CD4-positive, CD25-positive, alpha-beta regulatory T cell (primary cell): Measurements from ENCODE around the gene FGF8. TPM values are rescaled to one million over a fixed set of nuclear protein-coding genes. Genes with fewer than 3 reads are reported as not detected.

ENCODE experiments used
- ATAC-seq, 2 donors: fragments of 150-1000 bp; cut with Tn5 transposase; one replicate each; pipeline ENCODE4 v1.10.0; 2021; ENCODE audit warnings: low read depth in 2 of 2, moderate number of reproducible peaks in 2 of 2, moderate library complexity in 1 of 2
- DNase-seq, 3 donors: peaks; one replicate each; pipeline versions ENCODE4 v3.0.0 to v3.0.0-alpha.2; 2012 to 2022; ENCODE audit warnings: mixed read lengths in 1 of 3
- H3K27ac ChIP-seq: one replicate; pipeline ENCODE4 v1.7.0; 2013; ENCODE audit warnings: mild to moderate bottlenecking, low read length; ENCODE audit not compliant: insufficient read depth, poor library complexity, severe bottlenecking
- H3K27me3 ChIP-seq: one replicate; pipeline ENCODE4 v1.7.0; 2013; ENCODE audit warnings: low read length; ENCODE audit not compliant: control insufficient read depth, insufficient read depth
- H3K36me3 ChIP-seq: one replicate; pipeline ENCODE4 v1.7.0; 2013; ENCODE audit warnings: mild to moderate bottlenecking, low read length, moderate library complexity; ENCODE audit not compliant: control insufficient read depth, insufficient read depth
- H3K4me1 ChIP-seq: 2 replicates; pipeline ENCODE4 v1.7.0; 2013; ENCODE audit warnings: mild to moderate bottlenecking, low read length; ENCODE audit not compliant: insufficient read depth, control insufficient read depth, poor library complexity, severe bottlenecking
- H3K4me3 ChIP-seq: one replicate; pipeline ENCODE4 v1.7.0; 2013; ENCODE audit warnings: low read depth, mild to moderate bottlenecking, low read length, moderate library complexity
- H3K9me3 ChIP-seq, 2 experiments: 1 replicate in 1 of 2; 2 replicates in 1 of 2; pipeline ENCODE4 v1.7.0; 2013; ENCODE audit warnings: low read length in 2 of 2, mild to moderate bottlenecking in 1 of 2, moderate library complexity in 1 of 2; ENCODE audit not compliant: control insufficient read depth in 2 of 2
- H3K27ac Mint-ChIP-seq, 3 donors: one replicate each; pipeline ENCODE4 v1.8.0; 2020 to 2022; ENCODE audit warnings: mild to moderate bottlenecking in 3 of 3, mixed read lengths in 3 of 3, moderate library complexity in 2 of 3
- H3K27me3 Mint-ChIP-seq: one replicate; pipeline ENCODE4 v1.8.0; 2022; ENCODE audit warnings: mild to moderate bottlenecking, mixed read lengths
- H3K36me3 Mint-ChIP-seq: one replicate; pipeline ENCODE4 v1.8.0; 2020; ENCODE audit warnings: mixed read lengths
- H3K4me1 Mint-ChIP-seq, 4 donors: one replicate each; pipeline ENCODE4 v1.8.0; 2020 to 2022; ENCODE audit warnings: mixed read lengths in 4 of 4, mild to moderate bottlenecking in 1 of 4
- H3K4me3 Mint-ChIP-seq, 4 donors: one replicate each; pipeline ENCODE4 v1.8.0; 2020 to 2022; ENCODE audit warnings: mild to moderate bottlenecking in 4 of 4, mixed read lengths in 4 of 4, moderate library complexity in 3 of 4
- H3K9me3 Mint-ChIP-seq, 7 donors: one replicate each; pipeline ENCODE4 v1.8.0; 2020 to 2022; ENCODE audit warnings: mixed read lengths in 7 of 7, mild to moderate bottlenecking in 3 of 7, moderate library complexity in 2 of 7
- polyA plus RNA-seq, 4 donors: library from polyadenylated mRNA; unstranded; fragments of 300-500 nt; fragmentation: Illumina TruSeq; gene quantifications; one replicate each; pipeline ENCODE4 v1.2.3, GENCODE V29; 2021
- total RNA-seq: library from RNA; stranded (reverse); gene quantifications from one replicate; pipeline ENCODE4 v1.2.3, GENCODE V29; 2022

The FGF8 gene
- total and polyA plus RNA-seq, 5 donors from 2014 or later, result not detected

DNA sequence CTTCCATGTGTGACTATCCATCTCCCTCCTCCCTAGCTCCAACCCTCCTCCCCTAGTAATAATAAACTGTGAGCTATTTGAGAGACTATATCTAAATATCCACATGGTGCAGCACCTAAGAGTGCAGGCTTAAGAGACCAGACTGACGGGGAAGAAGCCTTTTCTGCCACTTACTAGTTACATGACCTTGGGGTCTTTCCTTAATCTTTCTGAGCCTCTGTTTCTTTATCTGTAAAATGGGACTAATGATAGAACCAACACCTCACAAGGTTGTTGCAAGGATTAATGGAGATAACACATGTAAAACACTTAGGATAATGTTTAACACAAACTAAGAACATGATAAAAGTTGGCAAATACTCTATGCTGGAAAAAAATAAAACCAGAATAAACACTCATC lies 43.8 kb downstream of the FGF8 start:
- Histone ChIP-seq H3K36me3 (no peaks in the 10 kb centered on the region), H3K9me3 (no peaks in the 10 kb centered on the region), H3K27me3 (peaks cover 9% of the 10 kb centered on the region), H3K4me1 (no peaks in the 10 kb centered on the region), H3K4me3 (no peak overlapping the region), H3K27ac (no peak overlapping the region)
- ATAC-seq (no peak), DNase-seq (no peak)
- Mint-ChIP-seq H3K4me1 (no peaks in the 10 kb centered on the region), H3K27ac (no peak overlapping the region), H3K27me3 (peaks cover 41% of the 10 kb centered on the region), H3K36me3 (no peaks in the 10 kb centered on the region), H3K9me3 (no peaks in the 10 kb centered on the region), H3K4me3 (no peak overlapping the region)

DNA sequence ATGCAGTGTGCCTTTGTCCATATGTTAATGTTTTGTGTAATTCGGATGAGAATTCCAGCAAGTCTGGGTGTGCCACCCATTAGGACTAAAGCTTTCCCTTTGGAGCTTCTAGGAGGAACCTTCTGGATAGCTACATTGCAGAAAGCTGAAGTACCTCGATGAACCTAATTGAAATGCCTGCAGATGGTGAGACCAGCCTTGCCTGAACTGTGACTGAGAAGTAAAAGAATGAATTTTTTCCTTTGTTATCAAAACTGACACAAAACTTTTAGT lies 49.9 kb downstream of the FGF8 start:
- Mint-ChIP-seq H3K4me3 (no peak overlapping the region), H3K9me3 (no peaks in the 10 kb centered on the region), H3K27me3 (peaks cover 11% of the 10 kb centered on the region), H3K27ac (no peak overlapping the region), H3K4me1 (no peaks in the 10 kb centered on the region), H3K36me3 (no peaks in the 10 kb centered on the region)
- Histone ChIP-seq H3K27me3 (no peaks in the 10 kb centered on the region), H3K9me3 (no peaks in the 10 kb centered on the region), H3K4me3 (no peak overlapping the region), H3K36me3 (no peaks in the 10 kb centered on the region), H3K4me1 (no peaks in the 10 kb centered on the region), H3K27ac (no peak overlapping the region)
- DNase-seq (no peak), ATAC-seq (no peak)

DNA sequence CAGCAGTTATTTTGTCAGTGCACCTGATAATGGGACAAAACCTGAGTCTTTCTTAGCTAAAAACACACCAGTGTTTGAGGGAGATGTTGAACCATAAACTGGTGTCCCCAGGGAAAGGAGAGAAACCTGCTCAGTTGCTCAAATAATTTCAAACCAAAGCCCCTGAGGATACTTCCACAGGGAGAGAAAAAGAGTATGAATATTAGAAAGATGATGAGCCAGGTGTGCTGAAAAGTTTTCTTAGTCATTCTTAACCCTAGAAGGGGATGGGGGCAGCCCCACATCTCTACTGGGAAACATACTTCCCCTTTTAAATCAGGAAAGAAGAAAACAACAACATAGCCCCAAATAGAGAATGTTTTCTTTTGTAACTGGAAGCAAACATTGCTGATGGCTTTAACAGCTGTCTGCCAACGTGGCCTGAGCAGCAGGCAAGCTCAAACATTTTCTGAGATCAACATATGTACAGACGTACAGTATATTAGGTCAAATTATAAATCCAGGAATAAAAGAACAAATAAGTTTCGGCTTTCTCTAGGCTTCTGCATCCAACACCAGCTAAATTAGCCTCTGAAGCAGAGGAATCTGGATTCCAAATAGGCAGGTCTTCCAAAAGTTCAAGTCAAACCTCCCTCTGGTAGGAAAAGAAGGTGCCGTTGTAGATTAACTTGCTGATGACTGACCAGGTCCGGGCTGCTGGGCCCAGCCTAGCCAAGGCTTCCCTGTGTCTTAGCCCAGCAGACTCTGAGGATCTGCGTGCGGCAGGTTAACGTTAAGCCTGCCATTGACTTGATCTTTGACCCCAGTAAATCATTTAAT lies 50.4 kb downstream of the FGF8 start:
- no peaks in the 10 kb centered on the region for H3K36me3 Mint-ChIP-seq
- H3K27me3 Mint-ChIP-seq, result peaks cover 14% of the 10 kb centered on the region
- H3K4me3 ChIP-seq, result no peak overlapping the region
- no peaks in the 10 kb centered on the region for H3K36me3 ChIP-seq
- no peak for ATAC-seq
- H3K4me1 ChIP-seq, result no peaks in the 10 kb centered on the region
- H3K4me3 Mint-ChIP-seq, result no peak overlapping the region
- peak overlapping the region in 1 of 3 donors; percentile 2 for H3K27ac Mint-ChIP-seq
- no peaks in the 10 kb centered on the region for H3K9me3 Mint-ChIP-seq
- no peaks in the 10 kb centered on the region for H3K4me1 Mint-ChIP-seq
- H3K27me3 ChIP-seq, result no peaks in the 10 kb centered on the region
- no peak overlapping the region for H3K27ac ChIP-seq
- H3K9me3 ChIP-seq, result no peaks in the 10 kb centered on the region
- no peak for DNase-seq

DNA sequence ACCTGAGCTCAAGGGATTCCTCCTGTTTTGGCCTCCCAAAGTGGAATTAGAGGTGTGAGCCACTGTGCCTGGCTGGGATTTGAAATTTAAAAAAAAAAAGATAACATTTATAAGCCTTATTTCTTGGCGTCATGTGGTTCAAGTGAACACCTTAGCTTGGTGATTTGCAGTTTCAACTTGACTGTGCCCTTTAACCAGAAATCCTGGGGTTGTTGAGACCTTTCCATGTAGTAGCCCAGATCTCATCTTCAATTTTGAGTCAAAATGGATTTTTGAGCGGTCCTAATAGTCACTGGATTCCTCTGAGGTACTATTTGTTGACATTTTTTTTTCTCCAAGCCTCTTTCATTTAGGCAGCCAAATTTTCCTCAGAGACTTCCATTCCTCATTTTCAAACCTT lies 51.5 kb downstream of the FGF8 start:
- no peaks in the 10 kb centered on the region for H3K4me1 ChIP-seq
- Mint-ChIP-seq H3K27me3 (peaks cover 25% of the 10 kb centered on the region), H3K4me3 (no peak overlapping the region), H3K36me3 (no peaks in the 10 kb centered on the region), H3K27ac (no peak overlapping the region), H3K4me1 (no peaks in the 10 kb centered on the region), H3K9me3 (no peaks in the 10 kb centered on the region)
- H3K27me3 ChIP-seq, result no peaks in the 10 kb centered on the region
- no peaks in the 10 kb centered on the region for H3K36me3 ChIP-seq
- ATAC-seq (no peak), DNase-seq (no peak)
- no peak overlapping the region for H3K4me3 ChIP-seq
- no peak overlapping the region for H3K27ac ChIP-seq
- H3K9me3 ChIP-seq, result no peaks in the 10 kb centered on the region

DNA sequence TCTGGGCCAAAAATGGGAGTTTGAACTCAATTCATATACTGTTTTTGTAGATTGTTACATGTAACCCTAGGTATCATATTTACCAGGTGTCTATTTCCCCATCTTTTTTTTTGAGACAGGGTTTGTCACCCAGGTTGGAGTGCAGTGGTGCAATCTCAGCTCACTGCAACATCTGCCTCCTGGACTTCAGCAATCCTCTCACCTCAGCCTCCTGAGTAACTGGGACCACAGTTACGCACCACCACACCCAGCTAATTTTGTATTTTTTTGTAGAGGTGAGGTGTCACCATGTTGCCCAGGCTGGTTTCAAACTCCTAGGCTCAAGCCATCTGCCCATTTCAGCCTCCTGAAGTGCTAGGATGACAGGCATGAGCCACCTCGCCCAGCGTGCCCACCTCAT lies 52.7 kb downstream of the FGF8 start:
- Mint-ChIP-seq H3K4me1 (no peaks in the 10 kb centered on the region), H3K27me3 (peaks cover 28% of the 10 kb centered on the region), H3K4me3 (no peak overlapping the region), H3K27ac (no peak overlapping the region), H3K9me3 (no peaks in the 10 kb centered on the region), H3K36me3 (no peaks in the 10 kb centered on the region)
- no peak overlapping the region for H3K27ac ChIP-seq
- DNase-seq (no peak), ATAC-seq (no peak)
- H3K4me3 ChIP-seq, result no peak overlapping the region
- no peaks in the 10 kb centered on the region for H3K36me3 ChIP-seq
- no peaks in the 10 kb centered on the region for H3K9me3 ChIP-seq
- no peaks in the 10 kb centered on the region for H3K27me3 ChIP-seq
- H3K4me1 ChIP-seq, result no peaks in the 10 kb centered on the region

DNA sequence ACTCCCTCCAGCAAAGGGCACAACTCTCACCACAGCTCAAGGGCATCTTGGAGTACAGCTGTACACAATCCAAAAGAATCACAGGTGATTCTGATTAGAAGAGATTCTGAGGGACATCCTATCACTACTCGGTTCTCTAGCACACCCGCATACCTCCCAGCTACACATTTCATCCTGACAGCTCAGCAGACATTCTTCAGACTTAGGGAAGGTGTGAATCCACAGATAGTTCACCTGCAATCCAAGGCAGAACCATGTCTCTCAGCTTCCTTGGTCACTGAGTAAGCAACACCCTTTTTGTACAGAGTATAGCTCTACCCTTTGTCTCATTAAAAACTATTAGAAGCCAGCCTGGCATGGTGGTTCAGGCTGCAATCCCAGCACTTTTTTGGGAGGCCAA lies 54.1 kb downstream of the FGF8 start:
- Histone ChIP-seq H3K4me3 (no peak overlapping the region), H3K36me3 (no peaks in the 10 kb centered on the region), H3K27ac (no peak overlapping the region), H3K4me1 (no peaks in the 10 kb centered on the region), H3K9me3 (no peaks in the 10 kb centered on the region), H3K27me3 (no peaks in the 10 kb centered on the region)
- H3K27me3 Mint-ChIP-seq, result peaks cover 22% of the 10 kb centered on the region
- no peak for DNase-seq
- H3K9me3 Mint-ChIP-seq, result no peaks in the 10 kb centered on the region
- H3K4me3 Mint-ChIP-seq, result no peak overlapping the region
- H3K27ac Mint-ChIP-seq, result no peak overlapping the region
- peaks cover 0 to 4% (median 0%) of the 10 kb centered on the region in 4 donors for H3K4me1 Mint-ChIP-seq
- no peak for ATAC-seq
- no peaks in the 10 kb centered on the region for H3K36me3 Mint-ChIP-seq

DNA sequence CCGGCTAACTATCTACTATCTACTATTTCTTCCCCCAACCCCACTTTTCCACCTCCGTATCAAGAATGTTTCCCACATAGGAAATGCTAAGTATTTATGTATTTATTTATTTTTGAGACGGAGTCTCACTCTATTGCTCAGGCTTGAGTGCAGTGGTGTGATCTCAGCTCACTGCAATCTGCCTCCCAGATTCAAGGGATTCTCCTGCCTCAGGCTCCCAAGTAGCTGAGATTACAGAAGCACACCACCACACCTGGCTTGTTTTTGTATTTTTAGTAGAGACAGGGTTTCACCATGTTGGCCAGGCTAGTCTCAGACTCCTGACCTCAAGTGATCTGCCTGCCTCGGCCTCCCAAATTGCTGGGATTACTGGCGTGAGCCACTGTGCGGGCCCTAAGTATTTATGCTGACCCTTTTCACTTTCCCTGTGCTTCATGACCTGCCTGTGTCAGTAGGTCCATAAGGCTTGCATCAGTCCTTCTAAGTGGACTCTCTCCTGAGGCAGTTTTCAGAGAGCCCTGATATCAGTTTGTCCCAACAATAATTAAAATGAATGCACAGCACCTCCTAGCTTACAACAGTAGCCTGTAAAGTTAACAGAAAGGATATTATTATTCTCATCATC lies 55.2 kb downstream of the FGF8 start:
- no peaks in the 10 kb centered on the region for H3K9me3 ChIP-seq
- H3K27ac Mint-ChIP-seq, result no peak overlapping the region
- no peaks in the 10 kb centered on the region for H3K36me3 Mint-ChIP-seq
- no peaks in the 10 kb centered on the region for H3K9me3 Mint-ChIP-seq
- H3K27me3 ChIP-seq, result no peaks in the 10 kb centered on the region
- peaks cover 0 to 6% (median 0%) of the 10 kb centered on the region in 4 donors for H3K4me1 Mint-ChIP-seq
- H3K4me3 Mint-ChIP-seq, result peak overlapping the region in 1 of 4 donors; percentile 45
- no peak overlapping the region for H3K4me3 ChIP-seq
- ATAC-seq (no peak), DNase-seq (no peak)
- H3K4me1 ChIP-seq, result no peaks in the 10 kb centered on the region
- H3K36me3 ChIP-seq, result no peaks in the 10 kb centered on the region
- H3K27me3 Mint-ChIP-seq, result peaks cover 22% of the 10 kb centered on the region
- no peak overlapping the region for H3K27ac ChIP-seq
